GDM1 (cell line): ENCODE measurements around the gene SPRED1.
"Not testable (repeated sequence)": the region's sequence is repeated elsewhere in the genome, so short reads cannot be mapped to it uniquely, and the experiment has no call there.

ENCODE experiments used
- DNase-seq: peaks from one replicate; lab custom pipeline; 2025; lab: John Stamatoyannopoulos, UW

The SPRED1 gene

DNA sequence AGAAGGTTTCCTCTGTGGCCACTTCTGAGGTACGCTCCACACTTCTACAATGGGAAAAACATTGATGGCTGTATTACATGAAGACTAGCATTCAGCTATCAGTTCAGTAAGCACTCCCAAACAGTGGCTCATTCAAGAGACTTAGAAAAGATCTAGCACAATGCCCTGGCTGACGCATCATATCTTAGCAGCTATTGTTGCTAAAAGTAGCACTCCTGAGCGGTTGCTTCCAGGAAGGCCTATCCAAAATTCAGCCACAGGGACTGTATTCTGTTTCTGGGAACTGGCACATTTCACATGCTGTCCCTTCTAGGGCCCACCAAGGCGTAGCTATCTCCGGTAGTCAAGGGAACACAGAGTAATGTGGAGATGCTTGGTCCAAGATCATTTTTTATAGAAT is 21.2 kb upstream of the SPRED1 start:
- DNase-seq = no peak

DNA sequence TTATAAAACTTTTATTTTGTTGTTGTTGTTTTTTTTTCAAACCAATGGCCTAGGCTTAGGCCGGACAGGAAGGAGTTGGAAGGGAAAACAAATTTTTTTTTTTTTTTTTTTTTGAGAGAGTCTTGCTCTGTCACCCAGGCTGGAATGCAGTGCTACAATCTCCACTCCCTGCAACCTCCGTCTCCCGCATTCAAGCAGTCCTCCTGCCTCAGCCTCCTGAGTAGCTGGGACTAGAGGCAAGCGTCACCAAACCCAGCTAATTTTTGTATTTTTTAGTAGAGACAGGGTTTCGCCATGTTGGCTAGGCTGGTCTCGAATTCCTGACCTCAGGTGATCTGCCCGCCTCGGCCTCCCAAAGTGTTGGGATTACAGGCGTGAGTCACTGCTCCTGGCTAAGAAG is 15.6 kb upstream of the SPRED1 start:
- not testable (repeated sequence) for DNase-seq

DNA sequence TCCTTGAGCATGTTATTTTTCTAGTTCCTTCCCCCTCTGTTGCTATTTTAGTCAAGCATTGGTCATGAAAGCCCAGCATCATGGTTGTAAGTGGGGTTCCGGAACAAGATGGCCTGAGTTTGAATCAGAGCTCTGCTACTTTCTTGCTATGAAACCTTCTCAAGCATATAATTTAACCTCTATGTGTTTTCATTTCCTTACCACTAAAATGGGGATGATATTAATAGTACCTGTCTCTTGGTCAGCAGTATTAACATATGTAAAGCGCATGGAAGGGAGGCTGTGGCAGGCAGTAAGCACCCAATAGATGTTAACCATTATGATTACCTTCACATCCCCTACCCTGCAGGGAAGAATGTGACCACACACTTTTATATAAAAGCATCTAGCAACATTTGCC is 14.3 kb upstream of the SPRED1 start:
- DNase-seq = no peak

DNA sequence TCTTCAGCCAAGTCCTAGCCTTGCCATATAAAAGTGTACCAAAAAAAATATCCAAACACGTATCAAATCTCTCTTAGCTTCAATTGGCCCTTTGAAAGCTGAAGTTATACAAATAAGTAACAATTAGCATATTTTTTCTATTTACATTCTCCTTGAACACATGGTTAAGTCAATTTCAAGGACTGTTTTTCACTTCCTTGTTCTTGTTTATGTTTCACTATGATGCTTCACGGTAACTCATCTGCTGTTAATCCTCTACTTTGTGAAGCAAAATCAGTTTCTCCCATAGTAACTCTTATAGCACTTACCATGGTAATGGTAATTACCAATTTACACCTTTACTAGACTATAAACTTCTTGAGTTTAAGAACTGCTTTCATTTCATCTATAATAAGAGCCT is 10.6 kb upstream of the SPRED1 start:
- no peak for DNase-seq

DNA sequence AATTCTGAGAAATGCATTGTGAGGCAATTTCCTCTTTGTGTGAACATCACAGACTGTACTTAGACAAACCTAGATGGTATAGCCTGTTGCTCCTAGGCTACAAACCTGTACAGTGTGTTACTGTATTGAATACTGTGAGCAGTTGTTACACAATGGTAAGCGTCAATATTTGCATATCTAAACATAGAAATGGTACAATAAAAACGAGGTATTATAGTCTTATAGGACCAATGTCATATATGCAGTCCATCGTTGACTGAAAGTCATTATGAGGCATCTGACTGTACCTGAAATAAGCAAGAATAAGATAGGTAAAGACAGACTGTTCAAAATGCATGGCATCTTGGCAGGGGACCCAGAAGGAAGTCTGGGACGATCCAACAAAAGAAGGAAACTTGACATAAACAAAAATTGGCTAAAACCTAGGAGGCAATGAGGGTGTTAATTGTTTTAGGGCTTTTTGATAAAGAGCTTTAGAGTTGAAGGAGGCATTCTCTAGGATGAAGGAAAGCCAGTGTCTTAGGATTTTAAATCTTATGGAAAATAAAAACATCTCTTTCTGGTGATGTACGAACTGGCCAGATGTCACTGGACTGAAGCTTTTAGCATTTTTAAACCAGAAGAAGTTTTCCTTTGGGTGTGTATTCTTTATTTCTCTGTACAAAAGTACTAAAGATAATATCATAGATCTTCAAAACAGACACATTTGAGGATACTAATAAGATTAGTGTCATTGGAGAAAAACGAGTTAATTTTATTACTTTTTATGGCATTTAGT is 9.2 kb upstream of the SPRED1 start:
- DNase-seq = no peak

DNA sequence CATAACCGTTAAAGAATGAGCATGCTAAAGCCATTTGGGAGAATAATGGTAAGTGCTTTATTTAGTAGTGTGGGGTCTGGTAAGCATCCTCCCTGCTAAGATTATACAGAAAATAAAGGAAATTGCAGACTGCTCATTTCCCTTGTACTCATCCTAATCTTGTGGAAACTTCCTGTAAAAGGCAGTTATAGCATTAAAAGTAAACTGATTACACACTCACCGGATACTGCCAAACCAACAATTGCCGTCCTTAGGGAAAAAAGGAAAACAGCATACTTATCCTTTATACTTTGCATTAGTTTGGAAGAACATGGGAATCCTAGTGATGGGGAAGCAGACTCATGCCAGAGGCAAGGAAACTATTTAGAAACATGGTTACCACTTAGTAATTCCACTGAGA is 5.3 kb upstream of the SPRED1 start:
- no peak for DNase-seq

GRCh38 chr15:38253351-38253781 is 730 bp downstream of the SPRED1 start:
- no peak for DNase-seq

DNA sequence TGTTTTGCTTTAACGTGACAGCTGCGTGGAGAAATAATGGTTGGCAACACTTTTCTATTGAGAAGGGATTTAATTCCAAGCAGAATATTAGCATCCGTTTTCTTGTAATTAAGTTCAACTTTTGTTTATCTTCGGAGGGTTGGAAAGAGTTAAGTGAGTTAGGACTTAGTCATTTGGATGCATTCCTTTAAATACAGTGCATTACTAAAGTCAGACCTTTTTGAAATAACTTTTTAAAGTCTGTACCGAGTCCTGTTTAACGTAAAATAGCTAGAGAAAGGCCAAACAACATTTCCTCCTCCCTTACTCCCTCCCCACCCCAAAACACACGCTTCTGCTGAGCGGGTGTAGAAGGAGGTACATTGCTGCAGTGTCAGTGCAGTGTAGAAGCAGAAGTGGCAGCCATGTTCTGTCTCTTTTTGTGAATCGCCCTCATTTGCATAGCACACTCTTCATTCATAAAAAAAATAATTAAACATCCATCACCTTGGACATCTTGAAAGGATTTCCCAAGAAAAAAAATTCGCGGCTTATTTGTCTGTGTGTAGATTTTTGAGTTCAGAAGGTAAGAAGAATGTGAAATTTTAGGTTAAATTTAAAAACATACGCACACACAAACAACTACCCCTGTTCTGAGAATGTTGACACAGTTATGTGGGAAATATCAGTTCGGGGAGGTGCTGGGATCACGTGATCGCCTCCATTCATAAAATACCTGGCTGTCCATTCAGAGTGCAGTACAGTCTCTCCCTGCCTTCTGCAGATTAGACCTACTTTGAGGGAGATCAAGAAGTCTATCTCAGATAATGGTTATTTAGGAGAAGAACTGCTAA is 1.6 kb downstream of the SPRED1 start:
- DNase-seq = peak; percentile 39

- no peak for DNase-seq
Measured at GRCh38 chr15:38255690-38256089, 3.1 kb downstream of the SPRED1 start.

DNA sequence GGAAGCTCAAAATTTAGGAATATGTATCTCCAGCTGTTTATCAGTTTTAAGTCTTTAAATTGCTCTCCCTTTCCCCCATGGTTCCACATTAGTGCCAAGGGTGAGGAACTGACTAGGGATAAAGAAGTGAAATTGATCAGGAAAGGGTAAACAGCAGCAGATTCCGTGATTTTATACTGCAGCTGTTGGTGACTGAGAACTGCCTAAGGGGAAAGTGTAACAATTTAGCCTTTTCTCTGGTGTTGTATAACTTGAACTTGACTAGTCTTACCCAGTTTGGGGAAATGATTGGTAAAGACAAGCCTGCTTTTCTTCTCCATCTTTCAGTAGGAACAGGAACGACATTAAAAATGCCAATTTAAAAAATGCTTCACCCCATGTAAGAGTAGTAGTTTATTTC is 5.0 kb downstream of the SPRED1 start:
- DNase-seq = no peak

DNA sequence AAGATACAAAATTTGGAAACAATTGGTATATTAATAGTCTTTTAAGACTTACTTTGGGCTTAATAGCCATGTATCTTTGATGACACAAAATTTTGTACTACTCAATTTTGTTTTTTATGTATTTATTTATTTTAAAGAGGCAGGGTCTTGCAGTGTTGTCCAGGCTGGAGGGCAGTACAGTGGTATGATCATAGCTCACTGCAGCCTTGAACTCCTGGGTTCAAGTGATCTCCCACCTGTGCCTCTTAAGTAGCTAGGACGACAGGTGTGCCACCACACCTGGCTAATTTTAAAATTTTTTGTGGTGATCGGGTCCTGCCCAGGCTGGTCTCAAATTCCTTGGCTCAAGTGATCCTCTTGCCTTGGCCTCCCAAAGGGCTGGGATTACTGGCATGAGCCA is 6.5 kb downstream of the SPRED1 start:
- no peak for DNase-seq

- DNase-seq = no peak
Measured at GRCh38 chr15:38260077-38260476, 7.4 kb downstream of the SPRED1 start.

DNA sequence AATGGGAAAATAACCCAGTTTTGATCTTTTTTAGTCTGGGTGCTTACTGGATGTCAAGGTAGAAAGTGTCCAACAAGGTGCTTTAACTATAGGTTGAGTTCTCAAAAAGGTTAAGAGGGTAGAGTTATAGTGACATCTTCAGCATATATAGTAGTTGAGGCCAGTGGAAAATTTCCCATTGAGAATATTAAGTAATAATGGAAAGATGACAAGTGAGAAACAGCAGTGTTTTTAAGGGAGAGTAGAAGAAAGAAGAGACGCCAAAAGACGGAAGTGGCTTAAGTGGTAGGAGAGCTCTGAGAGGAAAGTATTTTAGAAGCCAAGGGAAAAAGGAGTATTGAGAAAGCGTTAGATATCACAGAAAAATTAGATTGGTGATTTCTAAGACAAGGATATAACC is 10.6 kb downstream of the SPRED1 start:
- no peak for DNase-seq

DNA sequence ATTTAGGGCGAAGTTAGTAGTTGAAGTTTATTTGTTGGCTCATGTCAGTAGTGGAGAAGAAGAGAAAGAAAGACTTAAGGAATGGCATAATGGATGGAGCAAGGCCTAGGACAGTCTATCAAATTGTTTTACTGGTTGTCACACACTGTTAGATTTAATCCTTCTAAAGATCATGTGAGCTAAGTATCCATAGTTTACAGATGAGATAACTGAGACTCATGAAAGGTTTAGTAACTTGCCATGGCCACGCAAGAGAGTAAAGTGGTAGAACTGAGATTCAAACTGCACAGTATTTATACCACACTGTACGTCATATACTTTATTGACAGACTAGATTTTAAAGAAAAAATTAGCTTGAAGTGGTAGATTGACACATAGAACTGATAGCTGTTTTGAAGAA is 11.4 kb downstream of the SPRED1 start:
- DNase-seq = no peak

GRCh38 chr15:38266247-38266986 is 13.8 kb downstream of the SPRED1 start:
- DNase-seq = no peak

- DNase-seq = no peak
Measured at GRCh38 chr15:38267421-38268022, 14.9 kb downstream of the SPRED1 start.

- no peak for DNase-seq
Measured at GRCh38 chr15:38271144-38271543, 18.5 kb downstream of the SPRED1 start.

GRCh38 chr15:38271895-38272294 is 19.3 kb downstream of the SPRED1 start:
- DNase-seq = no peak

GRCh38 chr15:38272431-38272830 is 19.8 kb downstream of the SPRED1 start:
- not testable (repeated sequence) for DNase-seq

GRCh38 chr15:38274135-38274534 is 21.5 kb downstream of the SPRED1 start:
- no peak for DNase-seq

GRCh38 chr15:38275959-38276358 is 23.3 kb downstream of the SPRED1 start:
- DNase-seq = no peak

- DNase-seq = not testable (repeated sequence)
Measured at GRCh38 chr15:38277281-38277680, 24.6 kb downstream of the SPRED1 start.
